Stomach (tissue), 4 donors: ENCODE data around the gene RHBDD2.

ENCODE experiments used
- POLR2AphosphoS5 ChIP-seq, 3 donors: sonication (generic); formaldehyde crosslinking; IDR thresholded peaks; one replicate each; pipeline ENCODE4 v1.6.1; 2016; ENCODE audit warnings: antibody characterized with exemption in 3 of 3
- TF ChIP-seq, protein P1 (sequence below), 7 experiments: fragments of 450-650 bp in 4 of 7; fragments of 200-600 bp in 3 of 7; sonication (generic) in 3 of 7; IDR thresholded peaks; one replicate each; pipeline ENCODE4 v1.5.1; 2016 to 2019; ENCODE audit warnings: antibody characterized with exemption in 7 of 7, control low read depth in 2 of 7, mild to moderate bottlenecking in 1 of 7

DNA sequence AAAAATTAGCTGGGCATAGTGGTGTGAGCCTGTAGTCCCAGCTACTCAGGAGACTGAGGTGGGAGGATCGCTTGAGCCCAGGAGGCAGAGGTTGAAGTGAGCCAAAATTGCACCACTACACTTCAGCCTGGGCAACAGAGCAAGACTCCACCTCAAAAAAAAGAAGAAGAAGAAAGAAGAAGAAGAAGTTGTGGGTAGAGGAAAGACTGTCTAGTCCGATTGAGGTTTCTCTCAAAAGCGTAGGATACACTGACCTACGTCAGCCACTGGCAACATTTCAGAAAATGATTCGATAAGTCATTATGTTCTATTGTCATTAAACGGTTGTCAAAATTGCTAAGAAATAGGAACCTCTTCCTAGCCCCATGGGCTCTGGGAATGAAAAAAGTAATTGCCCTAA lies 22.3 kb upstream of the RHBDD2 start:
- TF ChIP-seq POLR2AphosphoS5 (IDR thresholded peaks at IDR 0.05): no peak
- TF ChIP-seq, protein P1, sequence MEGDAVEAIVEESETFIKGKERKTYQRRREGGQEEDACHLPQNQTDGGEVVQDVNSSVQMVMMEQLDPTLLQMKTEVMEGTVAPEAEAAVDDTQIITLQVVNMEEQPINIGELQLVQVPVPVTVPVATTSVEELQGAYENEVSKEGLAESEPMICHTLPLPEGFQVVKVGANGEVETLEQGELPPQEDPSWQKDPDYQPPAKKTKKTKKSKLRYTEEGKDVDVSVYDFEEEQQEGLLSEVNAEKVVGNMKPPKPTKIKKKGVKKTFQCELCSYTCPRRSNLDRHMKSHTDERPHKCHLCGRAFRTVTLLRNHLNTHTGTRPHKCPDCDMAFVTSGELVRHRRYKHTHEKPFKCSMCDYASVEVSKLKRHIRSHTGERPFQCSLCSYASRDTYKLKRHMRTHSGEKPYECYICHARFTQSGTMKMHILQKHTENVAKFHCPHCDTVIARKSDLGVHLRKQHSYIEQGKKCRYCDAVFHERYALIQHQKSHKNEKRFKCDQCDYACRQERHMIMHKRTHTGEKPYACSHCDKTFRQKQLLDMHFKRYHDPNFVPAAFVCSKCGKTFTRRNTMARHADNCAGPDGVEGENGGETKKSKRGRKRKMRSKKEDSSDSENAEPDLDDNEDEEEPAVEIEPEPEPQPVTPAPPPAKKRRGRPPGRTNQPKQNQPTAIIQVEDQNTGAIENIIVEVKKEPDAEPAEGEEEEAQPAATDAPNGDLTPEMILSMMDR (IDR thresholded peaks at IDR 0.05): no peak
